GM18868 (cell line): ENCODE data around the gene CPTP.

ENCODE experiments used
- ATAC-seq: cut with Tn5 transposase; IDR thresholded peaks from one replicate; pipeline ENCODE4 v1.9.1; 2021; ENCODE audit warnings: mild to moderate bottlenecking, moderate library complexity; ENCODE audit not compliant: unreplicated experiment

The CPTP gene

GRCh38 chr1:1332774-1333480 is 8.3 kb downstream of the CPTP start:
- no peak for ATAC-seq

- ATAC-seq, result no peak
These were observed 9.1 kb downstream of the CPTP start for GRCh38 chr1:1333551-1334241.

DNA sequence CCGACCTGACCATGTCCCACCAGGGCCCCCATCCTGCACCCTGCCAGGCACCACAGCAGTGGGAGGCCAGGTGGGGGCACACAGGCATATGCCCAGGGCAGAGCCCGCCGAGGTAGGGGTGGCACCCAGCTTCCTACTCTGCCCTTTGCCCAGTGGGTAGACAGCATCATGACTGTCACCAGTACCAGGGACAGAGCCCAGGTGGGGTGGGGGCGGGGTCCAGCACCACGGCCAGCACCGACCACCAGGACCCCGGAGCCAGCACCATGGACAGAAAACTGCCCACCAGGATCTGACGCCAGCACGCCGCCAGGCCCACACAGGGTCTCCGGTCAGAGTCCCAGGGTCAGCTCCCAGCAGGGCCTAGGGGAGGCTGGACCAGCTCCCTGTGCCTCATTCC is 10.2 kb downstream of the CPTP start:
- no peak for ATAC-seq

DNA sequence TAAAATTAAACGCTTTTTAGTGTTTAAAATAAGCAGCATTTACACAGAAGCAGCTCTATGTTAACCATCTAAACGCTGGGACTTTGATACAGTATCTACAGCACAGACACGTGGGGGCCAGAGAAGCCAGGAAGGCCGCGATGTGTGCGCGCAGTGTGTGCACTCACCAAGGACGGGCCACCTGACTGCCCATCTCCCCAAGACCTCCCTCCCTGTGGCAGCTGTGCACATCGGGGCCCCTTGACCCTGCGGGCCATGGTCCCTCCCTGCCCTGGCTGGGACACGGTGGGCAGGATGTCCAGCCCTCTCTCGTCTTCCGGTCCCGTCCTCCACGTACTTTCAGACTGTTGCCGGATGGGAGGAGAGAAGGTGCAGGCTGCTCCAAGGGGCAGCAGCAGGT is 10.7 kb downstream of the CPTP start:
- no peak for ATAC-seq

- no peak for ATAC-seq
These were observed 11.2 kb downstream of the CPTP start for GRCh38 chr1:1335792-1336248.

- ATAC-seq, result no peak
These were observed 11.8 kb downstream of the CPTP start for GRCh38 chr1:1336446-1336845.

- ATAC-seq, result no peak
These were observed 12.6 kb downstream of the CPTP start for GRCh38 chr1:1336931-1337792.

DNA sequence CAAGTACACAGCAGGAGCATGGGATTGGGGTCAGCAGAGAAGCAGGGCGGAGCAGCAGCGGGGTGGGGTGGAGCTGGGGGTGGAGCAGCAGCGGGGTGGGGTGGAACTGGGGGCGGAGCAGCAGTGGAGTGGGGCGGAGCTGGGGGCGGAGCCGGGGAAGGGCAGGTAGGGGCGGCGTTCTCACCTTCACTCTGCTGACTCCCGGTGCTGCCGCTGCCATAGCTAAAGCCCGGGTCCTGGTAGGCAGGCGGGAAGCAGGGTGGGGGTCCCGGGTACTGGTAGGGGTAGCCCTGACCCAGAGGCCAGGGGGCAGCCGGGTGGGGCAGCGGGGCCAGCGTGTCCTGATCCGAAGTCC is 13.2 kb downstream of the CPTP start:
- ATAC-seq, result no peak

- ATAC-seq, result no peak
These were observed 13.7 kb downstream of the CPTP start for GRCh38 chr1:1338278-1338677.

- no peak for ATAC-seq
These were observed 15.6 kb downstream of the CPTP start for GRCh38 chr1:1340185-1340584.

GRCh38 chr1:1340791-1341548 is 16.4 kb downstream of the CPTP start:
- no peak for ATAC-seq

GRCh38 chr1:1341549-1342021 is 17.0 kb downstream of the CPTP start:
- no peak for ATAC-seq

DNA sequence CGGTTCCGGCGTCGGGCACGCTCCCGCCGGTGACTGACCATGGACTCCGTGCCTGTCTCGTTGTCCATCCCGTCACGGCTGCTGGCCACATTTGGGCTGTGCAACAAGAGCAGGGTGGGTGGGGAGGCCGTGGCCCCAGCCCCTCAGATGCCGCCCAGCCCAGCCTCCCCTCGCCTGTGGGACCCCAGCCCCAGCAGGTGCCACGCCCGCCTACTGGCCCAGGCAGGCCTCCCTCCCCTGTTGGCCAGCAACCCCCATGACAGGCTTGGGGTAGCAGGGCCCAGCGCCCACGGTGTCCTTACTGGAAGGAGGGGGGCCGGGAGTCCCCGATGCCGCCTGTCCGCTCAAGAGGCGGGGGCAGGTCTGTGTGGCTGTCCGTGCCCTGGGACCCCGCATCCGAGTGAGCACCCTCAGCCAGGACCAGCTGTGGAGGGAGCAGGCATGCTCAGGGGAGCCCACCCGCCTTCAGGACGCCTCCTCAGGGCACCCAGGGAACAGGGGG is 17.5 kb downstream of the CPTP start:
- no peak for ATAC-seq

DNA sequence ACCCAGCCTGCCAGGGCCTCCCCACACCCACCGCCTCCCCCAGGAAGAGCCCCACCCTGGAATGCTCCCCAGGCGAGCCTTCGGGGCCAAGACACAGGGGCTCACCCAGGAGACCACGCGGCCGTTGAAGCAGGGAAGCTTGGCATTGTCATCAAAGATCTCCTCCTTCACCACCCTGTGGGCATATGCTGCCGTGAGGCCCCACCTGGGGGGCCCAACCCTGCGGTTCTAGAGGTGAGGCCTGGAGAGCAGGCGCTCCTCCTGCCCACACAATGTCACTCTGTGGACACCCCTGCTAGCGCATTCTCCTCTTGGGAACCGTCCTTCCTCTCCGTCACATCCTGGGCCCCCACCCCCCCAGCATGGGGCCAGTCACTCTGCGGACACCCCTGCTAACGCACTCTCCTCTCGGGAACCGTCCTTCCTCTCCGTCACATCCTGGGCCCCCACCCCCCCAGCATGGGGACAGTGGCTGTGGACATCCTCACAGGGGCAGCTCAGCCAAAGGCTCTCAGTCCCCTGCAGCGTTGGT is 18.0 kb downstream of the CPTP start:
- ATAC-seq, result no peak

- no peak for ATAC-seq
These were observed 19.3 kb downstream of the CPTP start for GRCh38 chr1:1343811-1344421.

GRCh38 chr1:1344655-1345361 is 20.2 kb downstream of the CPTP start:
- ATAC-seq, result no peak

GRCh38 chr1:1345384-1345783 is 20.8 kb downstream of the CPTP start:
- no peak for ATAC-seq

DNA sequence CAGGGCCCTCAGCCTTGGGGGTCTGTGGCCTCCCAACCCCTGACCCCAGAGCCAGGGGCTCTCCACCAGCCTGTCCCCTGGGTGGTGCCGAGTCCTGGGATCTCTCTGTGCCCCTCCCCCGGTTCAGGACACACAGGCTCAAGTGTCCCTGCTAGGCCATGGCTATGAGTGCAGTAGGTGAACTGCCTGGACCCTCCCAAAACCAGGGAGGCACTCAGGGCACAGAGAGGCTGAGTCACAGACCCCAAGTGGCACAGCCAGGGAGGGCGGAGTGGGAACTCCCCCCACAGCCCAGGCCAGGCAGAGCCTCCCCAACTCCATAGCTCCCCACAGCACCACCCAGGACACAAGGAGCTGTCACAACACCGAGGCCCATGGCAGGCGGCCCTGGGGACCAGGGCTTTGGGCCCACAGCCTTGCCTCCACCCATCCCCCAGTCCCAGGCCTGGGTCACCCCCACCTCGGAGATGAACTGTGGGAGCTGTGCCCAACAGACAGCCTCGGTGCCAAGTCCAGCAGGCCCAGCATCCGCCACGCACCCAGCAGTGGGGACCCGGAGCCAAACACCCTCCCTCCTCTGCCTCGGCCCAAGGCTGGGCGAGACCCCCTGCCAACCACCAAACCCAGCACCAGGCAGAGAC is 21.4 kb downstream of the CPTP start:
- no peak for ATAC-seq

DNA sequence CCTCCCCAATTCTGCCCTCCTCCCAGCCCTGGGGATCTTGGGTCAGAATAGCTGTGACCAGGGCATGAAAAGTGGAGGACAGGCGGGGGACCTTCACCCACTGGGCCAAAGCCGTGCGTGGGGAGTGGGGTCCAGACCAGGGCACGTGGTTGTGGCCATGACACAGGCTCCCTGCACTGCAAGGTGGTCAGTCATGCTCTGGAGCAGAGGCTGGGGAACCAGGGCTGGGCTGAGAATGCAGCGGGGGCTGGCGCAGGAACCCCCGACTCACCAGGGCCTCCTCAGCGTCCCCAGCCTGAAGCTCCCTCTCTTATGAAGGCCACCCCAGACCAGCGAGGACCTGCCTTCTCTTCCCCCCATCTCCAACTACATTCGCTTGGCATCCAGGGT is 21.9 kb downstream of the CPTP start:
- ATAC-seq, result no peak
